Activated naive CD4-positive, alpha-beta T cell (primary cell): ENCODE data around the gene ASTN2.

ENCODE experiments used
- DNase-seq, 4 experiments: peaks; one replicate each; lab custom pipeline; 2025; lab: John Stamatoyannopoulos, UW

The ASTN2 gene

DNA sequence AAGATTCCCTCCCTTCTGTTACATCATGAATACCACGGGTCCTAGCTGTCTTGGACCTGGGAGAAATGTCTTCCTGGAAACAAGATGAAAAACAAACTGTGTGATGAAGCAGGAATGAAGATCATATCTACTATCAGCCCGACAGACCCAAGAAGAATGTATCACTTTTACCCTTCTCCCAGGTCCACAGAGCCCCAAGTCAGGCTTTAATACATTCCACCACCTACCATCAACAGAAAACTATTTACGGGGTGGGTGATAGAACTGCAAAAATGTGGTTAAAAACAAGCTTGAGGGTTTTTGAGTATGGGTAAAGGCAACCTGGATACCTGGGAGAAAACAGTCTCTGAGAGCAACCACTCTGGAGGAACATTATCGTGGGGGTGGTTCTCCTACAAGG, 400.8 kb downstream of the ASTN2 start:
- no peak for DNase-seq

DNA sequence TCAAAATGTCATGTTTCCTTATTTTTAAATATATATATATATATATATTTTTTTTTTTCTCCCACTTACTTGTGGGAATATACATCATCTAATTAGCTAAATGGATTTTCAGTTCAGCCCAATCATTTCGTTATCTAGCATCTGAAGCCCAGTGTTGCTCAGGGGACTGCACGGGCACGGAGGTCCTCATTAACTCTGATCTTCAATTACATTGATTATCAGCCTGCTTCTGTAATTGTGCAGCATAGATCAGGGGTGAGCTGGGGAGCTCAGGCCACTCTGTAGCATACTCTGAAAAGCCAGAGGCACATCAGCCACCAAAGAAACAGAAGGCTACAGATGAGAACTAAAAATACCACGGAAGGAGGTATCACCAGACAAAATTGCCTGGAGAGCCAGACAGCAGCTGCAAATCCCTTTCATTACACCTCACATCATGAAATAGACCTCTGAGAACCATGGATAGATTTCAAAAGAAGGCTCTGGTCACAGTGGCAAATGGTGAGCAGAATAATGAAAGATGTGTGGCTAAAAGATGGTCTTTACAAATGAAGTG, 401.3 kb downstream of the ASTN2 start:
- DNase-seq = no peak

DNA sequence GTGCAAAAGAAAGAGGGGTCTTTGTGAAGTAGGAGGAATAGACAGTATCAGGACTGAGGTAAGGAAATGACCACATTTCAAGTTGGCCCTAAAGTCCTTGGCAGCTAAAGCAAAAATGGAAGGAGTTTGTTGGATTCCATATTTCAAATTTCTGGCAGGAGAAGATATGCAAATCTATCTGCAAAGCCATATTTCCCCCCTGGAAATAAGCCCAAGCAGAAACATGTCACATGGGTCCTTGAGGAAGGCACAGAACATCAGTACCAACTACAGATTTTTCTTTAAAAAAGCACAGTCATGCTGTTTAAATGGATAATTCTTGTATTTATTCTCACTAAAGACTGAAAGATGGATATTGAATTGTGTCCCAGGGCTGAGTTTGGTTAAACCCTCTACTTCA, 404.8 kb downstream of the ASTN2 start:
- no peak for DNase-seq

DNA sequence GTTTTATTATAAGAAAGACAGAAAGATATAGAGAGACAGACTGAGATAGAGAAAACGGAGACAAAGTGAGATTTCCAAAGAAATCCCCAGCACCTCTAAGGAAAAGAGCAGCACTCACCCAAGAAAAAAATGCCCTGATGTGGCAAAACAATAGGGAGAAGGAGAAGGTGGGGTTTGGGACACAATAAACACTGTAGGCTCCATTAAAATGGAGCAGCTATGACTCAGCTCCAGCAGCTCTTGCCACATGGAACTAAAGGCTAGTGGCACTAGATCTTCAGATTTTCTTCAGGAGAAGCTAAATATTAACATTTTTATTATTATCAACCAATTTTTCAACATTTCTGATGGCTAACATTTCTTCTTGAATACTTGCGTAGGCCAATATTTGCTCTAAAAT, 406.0 kb downstream of the ASTN2 start:
- no peak for DNase-seq

DNA sequence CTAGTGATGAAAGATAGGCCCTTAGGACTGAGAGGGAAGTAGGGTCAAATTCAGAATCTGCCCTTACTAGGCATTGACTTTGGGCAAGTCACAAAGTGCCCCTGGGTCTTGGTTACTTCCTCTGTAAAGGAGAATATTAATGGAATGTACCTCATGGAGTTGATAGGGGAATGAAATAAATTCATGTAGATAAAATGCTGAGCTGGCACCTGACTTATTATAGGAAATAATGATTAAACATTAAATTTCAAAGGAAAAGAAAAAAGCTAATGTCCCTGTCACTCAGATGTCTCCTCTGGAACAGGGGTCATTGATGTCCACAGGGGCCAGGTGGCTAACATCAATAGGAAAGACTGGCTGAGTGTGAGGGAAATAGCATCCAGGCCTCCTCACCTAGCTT, 406.4 kb downstream of the ASTN2 start:
- no peak for DNase-seq

DNA sequence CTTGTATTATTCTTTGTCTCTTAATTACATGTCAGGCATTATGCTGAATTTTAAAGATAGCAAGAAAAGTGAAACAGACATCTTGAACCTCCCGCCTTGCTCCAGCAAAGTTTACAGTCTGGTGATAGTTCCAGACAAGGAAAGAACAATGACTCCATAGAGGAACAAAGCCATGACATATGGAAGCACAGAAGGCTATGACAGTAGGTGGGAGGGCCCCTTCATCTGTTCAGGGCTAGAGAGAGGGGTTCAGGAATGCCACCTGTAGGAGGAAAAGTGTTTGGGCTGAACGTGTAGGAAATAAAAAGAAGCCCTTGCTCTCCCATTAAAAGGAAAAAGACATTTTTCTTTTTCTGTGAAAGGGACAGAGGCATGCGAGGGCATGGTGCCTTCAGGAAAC, 412.2 kb downstream of the ASTN2 start:
- DNase-seq = no peak

DNA sequence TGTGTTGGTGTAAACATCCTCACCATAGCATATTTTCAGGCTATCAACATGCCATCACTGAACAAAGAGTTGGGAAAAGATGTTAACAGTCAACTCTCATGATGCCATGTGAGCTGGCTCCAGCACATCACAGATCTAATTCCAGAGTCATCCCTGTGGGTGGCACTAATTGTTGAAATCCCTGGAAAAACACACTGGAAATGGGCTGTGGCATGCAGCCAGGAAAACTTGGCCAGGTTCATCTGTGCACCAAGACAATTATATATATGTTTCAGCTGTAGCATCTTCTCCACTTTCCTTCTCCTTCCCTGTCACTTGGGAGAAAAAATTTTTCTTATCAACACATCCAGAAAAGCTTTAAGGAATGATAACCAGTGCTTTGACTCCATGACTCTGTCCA, 414.0 kb downstream of the ASTN2 start:
- DNase-seq = no peak

DNA sequence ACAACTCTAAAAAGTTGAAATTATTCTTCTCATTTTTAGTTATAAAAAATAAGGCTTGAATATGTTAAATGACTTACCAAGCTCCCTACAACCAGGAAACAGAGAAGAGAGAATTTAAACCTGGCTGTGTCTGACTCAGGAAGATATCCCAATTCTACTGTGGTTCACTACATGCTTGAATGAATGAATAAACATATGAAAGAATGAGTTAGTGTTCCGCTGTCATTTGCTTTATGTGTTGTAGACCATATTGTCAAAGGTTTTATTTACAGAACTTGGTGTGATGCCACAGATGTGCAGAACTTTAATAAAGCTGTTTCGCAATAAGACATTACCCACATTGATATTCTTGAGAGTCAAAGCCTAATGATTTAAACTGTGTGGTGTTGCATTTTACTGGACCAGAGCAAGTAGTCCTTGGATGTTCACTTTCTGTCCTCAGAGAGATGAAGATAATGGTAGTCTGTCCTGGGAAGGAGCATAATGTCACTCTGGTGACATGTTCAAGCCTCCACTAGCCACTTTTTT, 414.6 kb downstream of the ASTN2 start:
- no peak for DNase-seq

DNA sequence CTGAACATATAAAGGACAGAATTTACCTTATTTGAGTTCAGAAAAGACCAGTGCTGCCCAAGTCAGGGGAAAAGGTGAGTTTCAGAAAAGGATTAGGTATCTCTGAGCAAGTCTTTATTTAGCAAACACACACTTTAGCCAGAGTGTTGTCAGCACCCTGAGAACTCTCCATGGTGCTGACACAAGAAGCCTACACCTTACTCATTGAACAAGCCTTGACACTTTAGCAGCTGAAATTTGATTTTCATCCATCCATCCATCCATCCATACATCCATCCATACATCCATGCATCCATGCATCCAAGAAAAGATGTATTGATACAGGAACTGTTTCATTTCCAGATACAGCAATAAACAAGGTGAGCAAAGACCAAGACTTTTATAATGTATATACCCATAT, 416.6 kb downstream of the ASTN2 start:
- DNase-seq = no peak

DNA sequence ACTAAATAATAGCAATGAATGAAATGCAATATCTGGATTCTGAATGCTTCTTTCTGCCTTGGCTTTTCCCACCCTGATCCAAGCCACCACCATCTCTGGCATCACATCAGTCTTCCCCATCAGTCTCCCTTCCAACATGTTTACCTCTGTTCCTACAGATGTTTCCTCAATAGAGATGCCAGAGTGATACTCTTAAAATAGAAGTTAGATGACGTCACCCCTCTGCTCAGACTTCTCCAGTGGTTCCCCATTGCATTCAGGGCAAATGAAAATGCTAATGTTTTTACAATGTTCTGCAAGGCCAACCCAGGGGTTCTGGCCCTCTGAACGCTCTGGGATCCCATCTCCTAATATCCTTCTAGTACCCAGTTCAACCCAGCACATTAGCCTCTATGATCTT, 422.0 kb downstream of the ASTN2 start:
- no peak for DNase-seq

DNA sequence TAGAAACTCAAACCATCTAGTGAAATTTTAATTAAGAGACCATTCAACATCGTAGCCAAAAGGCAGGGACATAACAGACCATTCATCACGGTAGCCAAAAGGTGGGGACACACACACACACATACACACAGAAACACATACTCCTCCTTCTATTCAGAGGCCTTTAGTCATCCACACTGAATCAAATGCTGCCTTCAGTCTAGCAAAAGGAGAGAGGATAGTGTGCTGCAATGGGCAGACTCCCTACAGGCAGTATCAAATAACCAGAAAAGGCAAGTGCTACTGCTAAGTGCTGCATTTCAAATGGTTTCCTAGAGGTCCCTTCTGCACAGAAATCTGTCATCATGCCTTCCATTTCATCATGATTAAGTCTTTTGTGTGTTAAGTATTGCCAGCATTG, 423.8 kb downstream of the ASTN2 start:
- no peak for DNase-seq

DNA sequence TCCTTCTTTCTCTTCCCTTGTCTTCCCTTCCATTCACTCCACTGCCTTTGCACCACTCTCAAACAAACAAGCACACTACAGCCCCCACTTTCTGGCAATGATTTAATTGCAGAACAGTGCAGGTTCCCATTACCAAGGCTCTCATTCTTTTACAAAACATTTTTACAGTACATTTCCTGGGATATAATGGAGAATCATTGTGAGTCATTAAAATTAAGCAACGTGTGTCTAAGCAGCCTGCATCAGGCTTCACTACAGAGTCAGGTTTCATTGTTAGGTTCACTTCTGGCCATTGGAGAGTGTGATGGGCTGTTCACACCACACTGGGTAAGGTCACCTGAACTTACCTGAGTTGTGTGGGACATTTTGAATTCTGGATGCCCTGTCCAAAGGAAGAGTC, 424.3 kb downstream of the ASTN2 start:
- no peak for DNase-seq

DNA sequence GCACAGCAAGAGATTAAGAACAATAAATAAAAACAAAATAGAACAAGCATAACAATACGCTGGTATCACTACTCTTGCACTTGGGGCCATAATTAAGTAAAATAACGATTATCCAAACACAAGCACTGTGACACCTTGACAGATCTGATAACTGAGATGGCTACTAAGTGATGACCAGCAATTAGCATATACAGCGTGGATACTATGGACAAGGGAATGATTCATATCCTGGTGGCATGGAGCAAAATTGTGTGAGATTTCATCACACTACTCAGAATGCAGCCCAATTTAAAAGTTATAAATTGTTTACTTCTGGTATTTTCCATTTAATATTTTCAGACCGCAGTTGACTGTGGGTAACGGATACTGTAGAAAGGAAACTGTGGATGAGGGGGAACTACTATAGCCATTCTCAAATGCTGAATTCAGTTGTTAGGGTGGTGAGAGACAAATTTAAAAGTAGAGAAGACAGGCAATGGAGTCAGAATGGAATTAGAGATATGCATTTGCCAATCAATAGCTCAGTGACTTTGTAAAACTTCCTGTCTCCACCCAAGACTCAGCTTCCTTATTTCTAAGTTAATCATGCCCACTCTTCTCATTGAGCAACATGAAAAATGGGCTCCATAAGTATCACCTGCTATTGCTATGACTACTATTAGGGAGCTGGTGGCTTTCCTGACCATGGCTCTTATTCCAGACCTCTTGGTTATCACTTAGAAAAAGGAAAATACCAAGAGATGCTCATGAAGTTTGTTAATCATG, 427.0 kb downstream of the ASTN2 start:
- no peak for DNase-seq

DNA sequence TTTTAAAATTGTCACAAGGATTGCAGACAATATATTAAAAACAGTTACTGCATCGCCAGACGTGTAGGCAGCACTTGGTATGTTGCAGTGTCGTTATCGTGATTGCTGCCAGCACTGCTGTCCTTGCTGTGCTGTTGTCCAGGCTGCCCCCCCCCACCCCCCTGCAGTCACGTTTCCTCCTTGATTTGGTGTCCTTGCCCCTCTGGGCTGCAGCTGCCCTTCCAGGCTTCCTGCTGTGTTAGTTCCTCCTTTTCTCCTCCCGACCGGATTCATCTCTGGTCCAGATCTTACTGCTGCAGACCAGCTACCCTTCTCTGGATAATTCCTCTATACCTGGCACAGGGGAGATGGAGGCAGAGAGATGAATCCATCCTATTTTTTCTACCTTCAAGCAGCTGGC, 428.8 kb downstream of the ASTN2 start:
- DNase-seq = no peak

DNA sequence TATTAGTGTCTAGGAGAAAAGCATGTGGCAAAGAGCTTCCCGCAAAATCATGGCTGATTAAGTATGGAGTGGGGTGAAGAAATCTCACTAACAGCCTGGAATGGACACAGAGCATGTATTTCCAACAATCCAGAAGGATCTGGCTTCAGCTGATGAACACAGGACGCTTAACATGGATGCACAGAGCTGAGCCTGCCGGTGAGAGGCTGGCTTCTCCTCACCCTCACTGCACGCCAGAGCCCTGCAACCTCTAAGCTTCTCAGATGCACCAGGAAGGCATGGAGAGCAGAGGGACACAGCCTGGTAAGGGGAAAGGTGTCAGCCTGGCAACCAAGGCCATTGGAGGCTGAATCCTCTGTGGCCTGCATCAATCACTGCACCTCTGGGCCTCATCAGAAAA, 429.3 kb downstream of the ASTN2 start:
- no peak for DNase-seq

DNA sequence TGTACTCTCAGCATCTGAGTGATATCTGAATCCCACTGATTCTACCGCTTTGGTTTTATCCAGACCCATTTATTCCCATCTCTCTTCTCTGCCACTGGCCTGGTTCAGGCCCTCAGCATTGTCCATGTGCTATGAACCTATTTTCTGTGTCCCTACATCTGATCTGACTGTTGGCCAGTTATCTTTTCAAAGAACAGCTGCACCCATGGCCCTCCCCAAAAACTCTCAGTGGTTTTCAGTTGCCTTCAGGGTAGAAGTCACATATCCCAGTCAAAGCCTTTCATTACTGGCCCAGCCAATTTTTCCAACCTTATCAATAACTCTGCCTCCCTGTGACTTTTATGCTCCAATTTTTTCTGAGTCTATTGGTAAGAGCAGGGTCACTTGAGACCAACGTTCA, 430.7 kb downstream of the ASTN2 start:
- DNase-seq = no peak

DNA sequence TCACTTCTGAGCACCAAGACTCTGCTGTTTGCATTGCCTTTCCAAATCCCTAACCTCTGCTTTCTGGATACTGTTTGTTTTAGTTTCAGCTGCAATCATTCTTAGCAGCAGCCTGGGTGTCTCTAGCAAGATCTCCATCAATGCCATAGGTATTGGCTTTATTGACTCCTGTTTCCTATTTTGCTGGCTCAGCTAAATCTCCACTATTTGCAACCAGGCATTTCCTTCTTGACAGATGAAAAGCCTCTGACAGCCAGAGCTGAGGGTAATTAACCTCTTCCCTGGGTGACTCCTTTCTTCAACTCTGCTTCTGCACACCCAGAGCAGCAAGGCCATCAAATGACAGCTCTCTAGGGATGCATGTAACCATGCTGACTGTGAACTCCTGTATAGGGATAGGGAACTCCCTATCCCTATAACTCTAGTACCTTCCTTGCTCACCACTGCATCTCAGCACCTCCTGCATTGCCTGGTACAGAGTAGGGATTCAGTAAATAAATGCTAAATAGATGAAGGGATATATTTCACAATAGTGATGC, 434.2 kb downstream of the ASTN2 start:
- DNase-seq = no peak

DNA sequence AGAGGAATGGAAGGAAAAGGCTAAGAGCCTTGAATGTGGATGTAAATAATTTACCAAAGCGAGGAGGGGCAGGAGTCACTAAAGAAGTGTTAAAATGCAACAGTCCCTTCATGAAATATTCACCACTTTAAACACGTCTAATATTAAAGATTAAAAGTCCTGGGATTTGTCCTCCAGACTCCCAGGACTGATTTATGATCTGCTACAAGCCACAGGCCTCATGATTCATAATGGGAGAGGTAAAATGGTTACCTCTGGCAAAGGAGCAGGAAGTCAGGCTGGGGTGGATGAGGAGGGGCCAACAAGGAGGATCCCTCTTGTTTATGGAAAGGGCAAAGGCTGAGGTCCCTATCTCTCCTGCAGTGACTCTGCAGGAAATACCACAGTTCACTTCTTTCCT, 435.4 kb downstream of the ASTN2 start:
- DNase-seq = no peak

DNA sequence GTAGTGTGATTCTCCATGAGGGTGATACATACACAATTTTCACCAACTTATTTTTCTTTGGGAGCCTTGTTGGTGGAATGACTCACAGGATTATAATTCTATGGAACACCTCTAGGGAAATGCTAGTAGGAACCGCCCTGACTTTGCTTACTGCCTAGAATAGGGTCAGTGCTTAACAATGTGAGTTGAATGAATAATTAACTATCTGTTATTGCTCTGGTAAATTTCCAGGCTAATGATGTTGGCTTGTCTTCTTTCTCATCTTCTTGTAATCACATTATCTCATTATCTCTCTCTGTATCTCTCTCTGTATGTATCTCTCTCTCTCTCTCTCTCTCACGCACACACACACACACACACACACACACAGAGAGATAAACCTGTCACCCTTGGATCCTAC, 436.7 kb downstream of the ASTN2 start:
- no peak for DNase-seq

DNA sequence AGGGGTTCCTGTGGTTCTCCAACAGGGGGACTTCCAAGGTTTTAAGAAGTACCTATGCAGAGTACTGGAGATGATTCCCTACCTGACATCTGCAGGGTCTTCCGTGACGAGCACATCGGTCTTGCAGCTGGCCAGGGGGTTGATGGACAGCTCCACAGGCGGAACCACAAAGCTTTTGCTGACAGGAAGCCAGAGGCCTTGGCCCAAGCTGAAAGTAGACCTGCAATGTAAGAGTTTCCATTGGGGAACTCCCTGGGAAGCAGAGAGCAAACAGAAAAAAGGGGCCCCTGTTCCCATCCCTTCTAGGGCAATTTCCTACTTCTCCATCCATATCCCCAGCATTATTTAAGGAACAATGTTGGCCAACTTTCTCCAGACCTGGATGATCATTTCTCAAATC, 439.7 kb downstream of the ASTN2 start:
- no peak for DNase-seq

DNA sequence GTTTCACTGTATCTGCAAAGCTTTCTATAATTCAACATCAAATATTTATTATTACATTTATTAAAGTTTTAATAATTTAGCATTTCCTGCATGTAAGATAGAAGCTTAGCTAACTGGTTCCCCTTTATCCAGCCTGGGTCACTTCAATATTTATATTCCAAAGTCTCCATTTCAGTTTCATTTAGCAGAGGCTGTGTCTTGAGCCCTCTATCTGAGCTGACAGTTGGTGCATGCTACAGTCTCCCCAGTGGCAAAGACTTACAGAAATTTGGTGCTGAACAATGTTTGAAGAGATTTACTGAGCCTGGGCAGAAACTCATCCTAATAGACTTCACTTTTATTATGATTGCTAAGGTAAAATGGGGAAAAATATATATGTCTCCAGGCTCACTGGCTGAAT, 448.7 kb downstream of the ASTN2 start:
- DNase-seq = no peak

DNA sequence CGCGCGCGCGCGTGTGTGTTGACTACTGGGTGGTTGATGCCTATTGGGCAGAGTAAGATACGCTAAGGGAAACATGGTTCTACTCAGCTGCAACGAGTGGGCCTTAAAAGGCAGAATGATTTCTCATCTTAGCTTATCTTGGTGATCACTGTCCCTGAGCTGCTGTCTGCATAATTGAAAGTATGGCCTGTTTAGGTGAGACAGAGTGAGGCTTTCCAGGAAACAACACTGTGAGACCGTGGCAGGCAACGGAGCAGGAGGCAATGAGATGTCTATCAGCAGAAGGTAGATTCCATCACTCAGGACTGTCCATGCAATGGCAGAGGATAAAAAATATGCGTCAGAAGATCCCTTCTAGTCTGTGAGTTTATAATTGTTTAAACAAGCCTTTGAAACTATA, 450.6 kb downstream of the ASTN2 start:
- no peak for DNase-seq

DNA sequence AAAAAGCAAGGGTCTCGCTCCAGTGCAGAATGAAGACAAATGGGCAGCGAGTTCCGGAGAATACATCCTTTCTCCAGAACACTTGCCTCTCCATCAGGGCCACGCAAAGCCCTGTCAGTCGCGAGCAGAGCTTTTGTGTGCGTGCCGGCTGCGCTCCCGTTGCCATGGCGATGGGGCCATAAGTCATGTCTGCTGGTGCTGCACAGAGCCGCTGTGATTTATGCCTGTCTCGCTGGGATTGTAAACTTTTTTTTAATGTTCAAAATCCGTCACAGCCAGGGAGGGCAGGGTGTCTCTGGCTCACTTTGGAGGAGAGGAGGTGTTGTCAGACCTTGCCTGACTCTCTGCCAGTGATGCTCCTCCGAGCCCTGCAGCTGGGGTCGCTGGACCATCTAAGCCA, 455.0 kb downstream of the ASTN2 start:
- DNase-seq = no peak

DNA sequence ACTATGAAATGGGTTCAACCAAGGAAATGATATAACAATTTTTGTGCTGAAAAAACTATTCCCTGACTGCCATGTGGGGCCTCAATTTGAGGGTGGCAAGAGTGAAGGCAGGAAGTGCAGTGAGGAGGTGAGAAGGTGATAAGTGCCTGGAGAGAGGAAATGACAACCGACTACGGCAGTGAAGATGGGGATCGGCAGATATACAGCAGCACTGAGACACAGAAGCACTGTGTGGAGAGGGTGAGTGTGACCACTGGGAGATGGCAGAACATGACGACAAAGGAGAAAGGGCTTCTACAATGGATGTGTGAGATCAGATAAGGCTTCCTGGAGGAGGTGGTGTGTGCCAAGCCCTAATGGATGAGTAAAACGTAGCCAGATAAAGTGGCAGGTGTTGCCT, 456.0 kb downstream of the ASTN2 start:
- no peak for DNase-seq
